ENCODE results near the gene CMSS1.

The CMSS1 gene

GRCh38 chr3:99777210-99777549 lies 40.5 kb upstream of the CMSS1 start:
- no peak for TF ChIP-seq REPIN1 (tag by site-specific recombination; IDR thresholded peaks at IDR 0.05; ENCODE audit: low read depth)
- no peak for TF ChIP-seq OSR2 (tag by site-specific recombination; IDR thresholded peaks at IDR 0.05)
- no peak for TF ChIP-seq ZNF600 (tag by site-specific recombination; IDR thresholded peaks at IDR 0.05)
- TF ChIP-seq ZBTB8A (tag by site-specific recombination; IDR thresholded peaks at IDR 0.05) = no peak
- Histone ChIP-seq H3K4me1 (ENCODE audit: control insufficient read depth, insufficient read depth, low read length) (peaks cover 4% of the 10 kb centered on the region), H3K36me3 (ENCODE audit: control insufficient read depth in 2 of 2, insufficient read depth in 1 of 2, low read length in 2 of 2) (no peaks in the 10 kb centered on the region), H3K27ac (ENCODE audit: extremely low read depth, low read depth, low read length) (no peak overlapping the region), H3K4me3 (ENCODE audit: low read depth, low read length) (no peak overlapping the region), H3K9me3 (ENCODE audit: control insufficient read depth, insufficient read depth, low read depth, low read length) (no peaks in the 10 kb centered on the region)
- CTCF ChIA-PET = interaction anchor here (1.9 kb wide), 1 partner anchor 20 kb away, joined by 5 read pairs; no protein-coding TSS in a partner anchor
- POLR2A ChIA-PET = no interaction called here

- CTCF ChIA-PET = interaction anchor here (1.9 kb wide), 1 partner anchor 21 kb away, joined by 5 read pairs; no protein-coding TSS in a partner anchor
- H3K27ac ChIP-seq (ENCODE audit: extremely low read depth, low read depth, low read length) = no peak overlapping the region
- H3K36me3 ChIP-seq (ENCODE audit: control insufficient read depth in 2 of 2, insufficient read depth in 1 of 2, low read length in 2 of 2) = no peaks in the 10 kb centered on the region
- peaks cover 4% of the 10 kb centered on the region for H3K4me1 ChIP-seq (ENCODE audit: control insufficient read depth, insufficient read depth, low read length)
- POLR2A ChIA-PET = no interaction called here
- H3K9me3 ChIP-seq (ENCODE audit: control insufficient read depth, insufficient read depth, low read depth, low read length) = no peaks in the 10 kb centered on the region
- H3K4me3 ChIP-seq (ENCODE audit: low read depth, low read length) = no peak overlapping the region
- TF ChIP-seq OSR2 (tag by site-specific recombination; IDR thresholded peaks at IDR 0.05) = peak; percentile 15; the same call in 1 of the 2 replicates
- TF ChIP-seq ZNF560 (tag by site-specific recombination; IDR thresholded peaks at IDR 0.05; ENCODE audit: borderline replicate concordance) = no peak
- TF ChIP-seq ZIC2 (tag by site-specific recombination; IDR thresholded peaks at IDR 0.05) = peak; percentile 53
- TF ChIP-seq FEZF1 (tag by site-specific recombination; IDR thresholded peaks at IDR 0.05) = peak; percentile 82
- no peak for TF ChIP-seq ZFP41 (tag by site-specific recombination; IDR thresholded peaks at IDR 0.05; ENCODE audit: borderline replicate concordance)
- peak; percentile 57; the same call in 1 of the 2 replicates for TF ChIP-seq PRDM4 (tag by site-specific recombination; IDR thresholded peaks at IDR 0.05)
- TF ChIP-seq ZNF18 (tag by site-specific recombination; IDR thresholded peaks at IDR 0.05) = no peak
- TF ChIP-seq ZNF660 (tag by site-specific recombination; IDR thresholded peaks at IDR 0.05) = no peak
- TF ChIP-seq ZNF521 (tag by site-specific recombination; IDR thresholded peaks at IDR 0.05) = no peak
- TF ChIP-seq ZNF324 (tag by site-specific recombination; IDR thresholded peaks at IDR 0.05) = no peak
- TF ChIP-seq ZNF175 (tag by site-specific recombination; IDR thresholded peaks at IDR 0.05) = no peak
- TF ChIP-seq ZNF391 (tag by site-specific recombination; IDR thresholded peaks at IDR 0.05; ENCODE audit: borderline replicate concordance, low read depth) = no peak
- no peak for TF ChIP-seq ZNF580 (tag by site-specific recombination; IDR thresholded peaks at IDR 0.05)
- TF ChIP-seq ZBTB49 (tag by site-specific recombination; IDR thresholded peaks at IDR 0.05; ENCODE audit: low read depth) = no peak
- no peak for TF ChIP-seq KLF1 (tag by site-specific recombination; IDR thresholded peaks at IDR 0.05)
- TF ChIP-seq IKZF3 (tag by site-specific recombination; IDR thresholded peaks at IDR 0.05) = peak; percentile 58; the same call in 1 of the 2 replicates
- TF ChIP-seq ZNF654 (tag by site-specific recombination; IDR thresholded peaks at IDR 0.05; ENCODE audit: low read depth) = 0 out of 2 replicates have a peak, but pooled peaks have one; percentile 4
- no peak for TF ChIP-seq SP2 (tag by site-specific recombination; IDR thresholded peaks at IDR 0.05)
- TF ChIP-seq ZNF785 (tag by site-specific recombination; IDR thresholded peaks at IDR 0.05) = no peak
- no peak for TF ChIP-seq ZNF791 (tag by site-specific recombination; IDR thresholded peaks at IDR 0.05)
- TF ChIP-seq ZNF843 (tag by site-specific recombination; IDR thresholded peaks at IDR 0.05) = 0 out of 2 replicates have a peak, but pooled peaks have one; percentile 56
- TF ChIP-seq ZNF121 (tag by site-specific recombination; IDR thresholded peaks at IDR 0.05) = no peak
- peak; percentile 13; the same call in 1 of the 2 replicates for TF ChIP-seq ZNF335 (tag by site-specific recombination; conservative IDR thresholded peaks at IDR 0.05)
- TF ChIP-seq BCL6B (tag by site-specific recombination; IDR thresholded peaks at IDR 0.05) = 0 out of 2 replicates have a peak, but pooled peaks have one; percentile 32
- TF ChIP-seq ZNF473 (tag by site-specific recombination; IDR thresholded peaks at IDR 0.05) = no peak
- TF ChIP-seq ZNF624 (tag by site-specific recombination; IDR thresholded peaks at IDR 0.05) = no peak
Observed at GRCh38 chr3:99777708-99778107, 40.0 kb upstream of the CMSS1 start.
